HG03378 (cell line): Measurements from ENCODE around the gene ZNF683.
"Not testable (repeated sequence)": the region's sequence is repeated elsewhere in the genome, so short reads cannot be mapped to it uniquely, and the experiment has no call there.

Experiments used
- ATAC-seq: cut with Tn5 transposase; IDR thresholded peaks from one replicate; pipeline ENCODE4 v1.9.1; 2021; ENCODE audit warnings: mild to moderate bottlenecking, moderate library complexity; ENCODE audit not compliant: unreplicated experiment

ZNF683 gene

GRCh38 chr1:26338670-26339069 lies 33.9 kb downstream of the ZNF683 start:
- ATAC-seq: no peak

GRCh38 chr1:26337625-26338024 lies 34.9 kb downstream of the ZNF683 start:
- ATAC-seq: no peak

- ATAC-seq: no peak
These were observed 35.4 kb downstream of the ZNF683 start for GRCh38 chr1:26337206-26337535.

- no peak for ATAC-seq
These were observed 35.9 kb downstream of the ZNF683 start for GRCh38 chr1:26336477-26337205.

- ATAC-seq: no peak
These were observed 36.6 kb downstream of the ZNF683 start for GRCh38 chr1:26335774-26336476.

- not testable (repeated sequence) for ATAC-seq
These were observed 39.2 kb downstream of the ZNF683 start for GRCh38 chr1:26333312-26333711.

- ATAC-seq: no peak
These were observed 42.3 kb downstream of the ZNF683 start for GRCh38 chr1:26330276-26330675.

- ATAC-seq: not testable (repeated sequence)
These were observed 43.2 kb downstream of the ZNF683 start for GRCh38 chr1:26329380-26329779.

- no peak for ATAC-seq
These were observed 44.0 kb downstream of the ZNF683 start for GRCh38 chr1:26328597-26328996.

GRCh38 chr1:26327956-26328362 lies 44.6 kb downstream of the ZNF683 start:
- ATAC-seq: no peak

GRCh38 chr1:26324550-26324949 lies 48.0 kb downstream of the ZNF683 start:
- ATAC-seq: no peak

- ATAC-seq: no peak
These were observed 49.2 kb downstream of the ZNF683 start for GRCh38 chr1:26323382-26323781.

- ATAC-seq: no peak
These were observed 50.6 kb downstream of the ZNF683 start for GRCh38 chr1:26322042-26322331.

- peak; percentile 40 for ATAC-seq
These were observed 51.1 kb downstream of the ZNF683 start for GRCh38 chr1:26321315-26322041.

GRCh38 chr1:26320896-26321295 lies 51.7 kb downstream of the ZNF683 start:
- no peak for ATAC-seq

- no peak for ATAC-seq
These were observed 54.0 kb downstream of the ZNF683 start for GRCh38 chr1:26318338-26319064.

- ATAC-seq: no peak
These were observed 54.8 kb downstream of the ZNF683 start, which contains the start of gene CD52 for GRCh38 chr1:26317612-26318337. Gene CD52, plus strand, starts transcription at chr1:26317958. Its CDS starts 60 bp downstream, at chr1:26318018.

GRCh38 chr1:26317146-26317545 lies 55.4 kb downstream of the ZNF683 start:
- no peak for ATAC-seq

- ATAC-seq: no peak
These were observed 56.4 kb downstream of the ZNF683 start for GRCh38 chr1:26315874-26316850.
